GM20431 (cell line): Measurements from ENCODE around the gene SORCS1.

Experiments used
- in situ Hi-C: fragments of 300-500 bp; cut with MseI, MboI; formaldehyde crosslinking; loops from one replicate; pipeline ENCODE4 v1.15.0; 2020; ENCODE audit warnings: low sequenced_read_pairs; ENCODE audit not compliant: unreplicated experiment

SORCS1 gene

DNA sequence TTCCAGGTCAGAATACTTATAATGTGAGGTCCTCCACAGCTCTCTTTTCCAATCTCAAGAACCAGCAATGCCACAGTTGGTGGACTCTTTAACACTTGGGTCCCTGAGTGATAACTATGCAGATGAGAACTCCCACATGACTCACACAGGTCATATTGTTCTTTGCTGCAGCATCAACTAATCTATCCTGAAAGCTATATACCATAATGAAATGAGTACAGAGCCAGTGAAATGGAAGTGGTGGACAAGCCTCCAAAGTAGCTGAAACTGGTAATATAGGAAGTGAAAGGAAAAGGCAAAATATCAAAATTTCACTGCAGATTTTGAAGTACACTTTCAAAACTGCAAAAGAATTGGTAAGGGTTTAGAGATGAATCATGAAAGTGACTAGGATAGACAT is 45.6 kb downstream of the SORCS1 start:
- in situ Hi-C loops, result no loop called here

DNA sequence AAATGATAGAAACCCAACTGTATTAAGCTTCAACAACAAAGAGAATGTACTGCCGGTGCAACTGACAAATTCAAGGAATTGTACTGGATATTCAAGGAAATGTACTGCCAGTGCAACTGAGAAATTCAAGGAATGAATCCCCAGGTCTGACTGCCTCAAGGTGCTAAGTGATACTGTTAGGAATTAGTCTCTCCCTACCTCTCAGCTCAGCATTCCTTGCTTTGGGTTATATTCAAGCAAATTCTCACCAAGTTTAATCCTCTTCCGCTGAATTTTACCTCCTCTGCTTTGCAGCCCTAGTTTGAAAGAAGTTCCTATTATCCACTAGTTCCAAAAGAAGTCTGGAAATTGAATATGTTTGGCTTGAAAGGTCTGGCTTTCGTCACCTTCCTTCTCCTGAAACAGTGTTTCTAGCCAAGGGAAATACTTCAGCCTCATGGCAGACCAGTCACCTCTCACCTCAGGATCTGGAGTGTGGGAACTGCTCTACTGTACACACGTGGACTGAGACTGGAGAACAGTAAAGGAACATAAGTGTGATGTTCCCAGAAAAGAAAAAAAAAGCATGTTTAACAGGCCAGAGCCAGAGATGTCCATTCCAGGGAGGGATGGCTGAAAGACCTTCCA is 60.4 kb downstream of the SORCS1 start:
- in situ Hi-C loops, result no loop called here

DNA sequence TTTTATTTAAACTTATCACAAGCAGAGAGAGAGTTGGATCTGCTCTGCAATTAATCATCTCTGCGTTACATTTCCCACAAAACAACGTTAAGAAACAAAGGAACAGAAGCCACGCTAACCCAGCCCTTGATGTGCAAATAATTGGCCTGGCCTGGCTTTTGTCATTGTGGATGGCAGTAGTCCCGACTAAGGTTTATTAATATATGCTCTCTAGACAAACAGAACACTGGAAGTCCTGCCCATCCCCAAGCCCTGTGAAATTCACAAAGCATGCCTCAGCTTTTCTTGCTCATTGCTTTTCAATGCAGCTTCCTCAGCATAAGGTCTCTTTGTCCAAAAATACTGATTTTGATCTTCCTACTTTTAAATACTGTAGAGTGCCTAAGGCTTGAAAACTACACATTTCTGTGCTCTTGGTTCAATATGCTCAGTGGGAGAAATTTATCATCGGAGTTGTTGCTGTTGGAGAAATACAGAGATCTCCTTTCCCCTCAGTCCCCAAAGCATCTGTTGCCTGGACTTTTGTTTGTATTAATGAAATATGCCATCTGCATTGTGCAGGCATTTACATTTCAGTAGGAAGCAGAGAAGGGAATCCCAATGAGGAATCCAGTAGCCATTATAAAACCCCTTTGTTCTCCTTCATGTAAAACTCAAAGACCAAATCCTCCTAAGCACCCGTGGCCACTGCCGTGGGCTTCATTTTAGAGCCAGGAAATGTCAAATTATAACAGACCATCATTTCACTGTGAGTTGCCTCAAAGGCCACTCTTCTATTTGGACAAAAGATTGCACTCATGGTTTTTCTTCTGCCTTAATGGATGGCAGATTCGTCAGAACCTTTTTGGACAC is 61.1 kb downstream of the SORCS1 start:
- in situ Hi-C loops, result no loop called here

DNA sequence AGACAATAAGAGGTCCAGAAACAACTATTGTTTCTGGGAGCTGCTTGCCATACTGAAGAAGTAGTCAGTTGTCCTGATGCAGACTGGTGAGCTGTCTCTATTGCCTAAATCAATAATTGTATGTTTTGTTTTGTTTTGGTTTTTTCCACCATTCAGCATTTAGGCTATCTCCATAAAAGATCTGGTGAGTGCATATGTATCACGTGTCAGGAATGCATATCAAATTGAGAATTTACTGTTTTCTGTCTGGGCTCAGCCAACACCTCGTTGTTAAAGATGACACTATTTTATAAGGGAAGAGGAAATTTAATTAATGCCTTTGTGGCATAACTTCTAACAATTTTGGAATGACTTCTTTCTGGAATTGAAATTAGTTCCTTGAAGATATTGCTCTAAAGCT is 66.2 kb downstream of the SORCS1 start:
- in situ Hi-C loops, result no loop called here

DNA sequence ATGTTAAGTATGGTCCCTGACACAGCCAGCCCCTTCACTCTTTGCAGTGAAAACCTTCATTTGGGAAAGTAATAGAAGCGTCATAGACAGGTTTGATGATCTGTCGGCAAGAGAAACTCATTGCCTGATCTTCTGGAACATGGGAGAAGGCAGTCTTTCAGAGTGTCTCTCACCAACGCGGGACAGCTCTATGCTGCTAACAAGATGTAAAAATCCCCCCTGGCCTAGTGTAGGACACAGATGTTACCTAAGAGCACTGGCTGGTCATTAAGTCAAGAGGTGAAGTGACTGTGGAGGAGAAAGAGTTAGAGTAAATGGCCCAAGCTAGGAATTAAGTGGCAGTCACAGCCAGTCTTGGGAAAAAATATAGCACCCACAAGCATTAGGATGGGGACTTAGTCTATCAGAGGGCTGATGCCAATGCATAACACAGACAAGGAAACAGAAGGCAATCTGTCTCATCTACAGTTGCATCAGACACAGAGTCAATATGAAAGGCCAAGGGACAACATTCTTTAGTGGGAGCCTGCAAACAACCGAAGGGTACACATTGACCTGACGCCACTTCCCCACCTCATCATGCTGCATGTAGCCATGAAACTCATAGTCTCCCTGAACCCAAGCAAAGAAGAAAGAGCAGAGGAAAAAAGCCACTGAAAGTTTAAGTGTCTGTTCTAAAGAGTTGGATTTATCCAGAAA is 69.5 kb downstream of the SORCS1 start:
- in situ Hi-C loops, result no loop called here

DNA sequence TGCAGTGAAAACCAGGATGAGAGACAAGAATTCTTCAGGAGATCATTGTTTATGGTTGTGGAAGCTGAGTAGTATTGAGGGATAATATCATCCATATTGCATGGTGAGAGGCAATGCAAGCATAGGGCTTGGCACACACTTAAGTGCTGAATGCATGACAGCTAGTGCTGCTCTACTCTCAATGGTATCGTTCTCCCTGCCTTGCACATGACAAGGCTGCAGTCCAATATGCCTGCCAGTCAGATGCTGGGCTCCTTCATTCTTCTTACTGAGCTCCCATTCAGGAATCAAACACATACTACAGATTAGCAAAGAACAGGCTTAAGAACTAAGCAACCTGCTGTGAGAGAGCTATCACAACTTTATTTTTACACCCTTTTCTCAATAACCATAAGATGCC is 72.2 kb downstream of the SORCS1 start:
- in situ Hi-C loops, result no loop called here

DNA sequence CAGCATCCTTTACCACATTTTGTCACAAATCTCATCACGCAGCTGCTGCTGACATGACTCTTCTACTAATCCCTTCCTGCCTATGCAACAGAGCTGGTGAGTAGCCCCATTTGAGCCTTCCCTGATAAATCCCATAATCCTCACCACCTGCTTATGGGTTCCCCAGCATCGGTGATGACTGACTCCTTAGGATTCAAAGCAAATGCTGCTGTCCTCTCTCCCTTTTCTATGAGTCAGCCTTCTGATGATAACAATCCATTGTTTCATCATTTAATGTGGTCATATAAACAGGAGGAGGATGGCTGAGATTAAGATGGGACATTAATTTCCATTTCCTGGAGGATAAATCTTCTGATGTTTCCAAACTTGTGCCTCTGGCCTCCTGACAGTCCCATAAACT is 73.4 kb downstream of the SORCS1 start:
- in situ Hi-C loops, result no loop called here

DNA sequence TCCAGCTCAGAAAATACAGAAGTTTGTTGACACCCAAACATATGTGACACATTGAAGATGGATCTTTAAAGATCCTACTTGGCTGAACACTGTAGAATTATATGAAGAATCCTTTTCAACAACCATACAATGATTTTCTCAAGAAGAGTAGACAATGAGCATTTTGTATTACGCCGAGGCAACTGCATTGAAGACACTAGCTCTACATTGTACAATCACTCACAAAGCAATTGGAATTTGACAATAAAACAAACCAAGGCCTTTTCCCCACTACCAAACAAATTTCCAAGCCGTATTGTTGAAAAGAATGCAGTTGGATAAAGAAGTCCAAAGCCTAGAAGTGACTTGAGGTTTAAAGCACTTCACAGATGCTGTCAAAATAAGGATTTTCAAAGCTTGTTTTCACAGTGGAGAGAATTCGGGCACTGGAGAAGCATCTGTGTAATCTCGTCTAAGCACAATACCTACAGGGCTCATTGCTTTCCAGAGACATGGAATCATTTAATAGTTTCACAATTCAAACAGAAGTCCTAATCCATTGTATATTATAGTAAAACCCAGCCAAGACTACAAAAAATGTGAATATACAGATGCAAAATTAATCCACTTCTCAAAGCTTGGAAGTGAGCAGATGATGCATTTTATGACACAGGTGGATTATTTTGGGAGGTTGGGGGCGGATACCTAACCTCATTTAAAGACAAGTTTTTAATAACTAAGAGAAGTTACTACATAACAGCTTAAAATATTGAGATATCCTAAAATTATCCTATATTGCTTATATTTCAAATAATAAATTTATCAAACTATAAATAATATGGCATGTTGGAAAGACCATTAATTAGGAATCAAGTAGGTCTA is 78.6 kb downstream of the SORCS1 start:
- in situ Hi-C loops, result no loop called here

DNA sequence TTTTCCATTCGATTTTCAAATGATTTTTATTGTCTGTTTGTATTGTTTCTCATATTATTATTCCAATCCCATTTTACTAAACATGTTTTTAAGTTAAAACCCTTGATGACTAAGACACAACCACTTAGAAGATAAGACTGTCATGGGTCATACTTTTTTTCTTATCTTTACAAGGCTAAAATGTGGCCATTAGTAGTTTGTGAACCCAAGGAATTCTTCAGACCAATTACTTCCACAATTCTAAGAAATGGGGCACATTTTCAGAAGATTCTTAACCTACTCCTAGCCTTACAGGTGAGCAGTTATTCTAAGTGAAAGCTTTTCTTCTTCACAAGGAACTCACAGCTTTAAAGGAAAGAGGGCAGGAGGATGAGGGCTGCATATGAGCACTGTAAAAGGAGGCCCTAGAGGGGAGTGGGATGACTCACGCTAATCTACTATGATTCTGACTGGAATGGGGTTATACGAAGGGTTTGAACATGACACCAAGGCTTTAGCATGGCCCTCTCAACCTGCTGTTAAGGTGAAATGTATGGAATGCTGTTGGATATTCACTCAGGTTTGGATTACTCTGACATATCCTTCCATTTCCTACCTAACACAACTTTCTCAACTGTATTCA is 81.0 kb downstream of the SORCS1 start:
- in situ Hi-C loops, result no loop called here

DNA sequence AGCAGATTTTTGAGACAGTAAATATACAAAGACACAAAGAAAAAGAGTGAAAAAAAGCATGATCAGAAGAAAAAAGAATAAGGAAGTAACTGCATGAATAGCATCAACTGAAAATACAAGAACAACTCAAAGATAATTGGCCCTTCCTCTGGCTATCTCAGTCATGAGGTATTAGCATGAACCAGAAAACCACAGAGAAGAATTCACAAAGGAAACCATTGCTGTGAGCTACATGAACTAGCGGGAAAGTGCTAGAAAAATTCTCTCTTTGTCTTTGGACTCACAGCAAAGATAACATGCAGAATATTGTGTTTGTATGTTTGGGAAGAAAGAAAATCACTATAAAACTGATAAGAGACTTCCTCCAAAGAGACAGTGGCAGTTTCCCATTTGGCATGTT is 82.9 kb downstream of the SORCS1 start:
- in situ Hi-C loops, result no loop called here

DNA sequence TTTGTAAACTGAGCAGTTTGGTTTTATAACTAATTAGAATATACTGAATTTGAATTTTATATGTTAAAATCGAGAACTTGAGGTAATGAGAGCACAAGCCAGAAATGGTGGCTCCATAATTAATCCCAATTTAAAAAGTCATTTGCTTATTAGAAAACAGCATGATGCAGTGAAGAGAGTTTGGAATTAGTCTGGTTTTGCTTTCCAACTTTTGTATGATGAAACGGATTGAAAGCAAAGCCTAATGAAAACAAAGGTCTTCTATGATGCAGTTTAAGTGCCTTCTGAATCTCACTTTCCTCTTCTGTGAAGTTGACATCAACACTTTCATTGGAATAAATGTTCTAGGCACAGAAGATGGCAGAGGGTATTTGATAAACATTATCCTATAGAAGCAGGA is 89.4 kb downstream of the SORCS1 start:
- in situ Hi-C loops, result no loop called here

DNA sequence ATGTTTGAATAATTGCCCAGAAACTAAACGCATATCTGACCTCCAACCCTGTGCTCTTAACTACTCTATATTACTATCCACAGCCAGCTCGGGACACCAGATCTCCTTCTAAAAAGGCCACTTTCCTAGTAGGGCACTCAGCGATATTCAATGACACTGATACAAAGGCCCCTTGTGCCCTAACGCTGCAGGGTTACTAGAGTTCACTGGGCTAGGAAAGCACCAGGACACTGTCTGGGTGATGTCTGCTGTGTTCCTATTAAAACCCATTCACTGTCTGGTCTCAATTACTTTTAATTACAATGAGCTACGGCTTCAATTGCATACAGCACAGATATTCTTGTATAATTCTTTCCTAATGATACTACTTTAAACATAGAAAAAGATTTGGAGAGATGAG is 91.7 kb downstream of the SORCS1 start:
- in situ Hi-C loops, result no loop called here

DNA sequence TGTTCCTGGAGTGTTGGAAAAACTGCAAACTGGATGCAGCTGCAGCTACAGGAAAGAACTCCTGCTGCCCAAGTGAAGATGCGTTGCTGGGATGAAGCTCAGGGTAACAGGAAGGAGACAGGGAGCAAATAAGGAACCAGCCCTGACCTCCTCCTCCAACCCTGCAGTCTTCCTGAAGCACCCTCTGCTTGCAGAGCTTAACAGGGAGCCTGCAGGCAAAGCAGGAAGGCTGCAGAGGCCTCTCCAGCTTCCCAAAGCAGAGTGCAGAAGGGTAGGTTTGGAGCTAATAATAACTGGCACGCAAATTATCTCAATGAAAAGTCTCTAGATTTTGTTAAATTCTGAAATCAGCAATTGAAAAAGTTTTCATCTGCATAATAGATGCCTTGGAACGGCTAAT is 92.5 kb downstream of the SORCS1 start:
- in situ Hi-C loops, result no loop called here

DNA sequence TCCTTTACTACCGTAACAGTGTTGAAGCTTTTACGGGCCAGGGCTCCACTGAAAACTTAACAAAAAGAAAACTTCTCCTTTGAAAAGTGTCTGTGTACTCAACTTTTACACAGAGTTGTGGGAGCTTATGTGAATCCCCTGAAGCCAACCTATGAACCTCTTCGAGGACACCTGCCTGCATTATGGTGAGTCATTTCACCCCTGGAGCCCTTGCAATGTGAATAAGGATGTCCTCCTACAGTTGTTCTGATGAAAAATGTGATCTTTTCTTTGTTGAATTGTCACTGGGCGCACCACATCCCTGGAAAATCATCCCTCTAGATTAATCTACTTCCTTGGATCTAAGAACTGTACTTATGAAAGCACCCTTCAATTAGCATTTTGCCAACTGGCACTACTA is 93.2 kb downstream of the SORCS1 start:
- in situ Hi-C loops, result no loop called here

DNA sequence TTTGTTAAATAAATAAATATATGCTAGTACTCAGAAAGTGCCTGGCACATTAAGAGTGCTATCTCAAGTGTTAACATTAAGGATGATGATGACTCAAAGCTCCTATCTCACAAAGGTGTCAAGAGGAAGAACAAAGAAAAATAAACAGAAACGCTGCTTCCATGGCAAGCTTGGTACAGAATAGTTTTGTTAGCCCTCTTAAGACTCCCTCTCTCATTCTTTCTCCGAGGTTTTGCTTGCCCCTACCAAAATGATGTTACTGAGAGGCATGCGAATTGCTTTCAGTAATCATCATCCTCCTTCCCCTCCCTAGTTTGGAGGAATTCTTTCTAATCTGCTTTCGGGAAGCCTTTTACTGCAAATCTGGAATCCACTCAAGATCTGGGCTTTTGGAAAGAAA is 96.7 kb downstream of the SORCS1 start:
- in situ Hi-C loops, result no loop called here

DNA sequence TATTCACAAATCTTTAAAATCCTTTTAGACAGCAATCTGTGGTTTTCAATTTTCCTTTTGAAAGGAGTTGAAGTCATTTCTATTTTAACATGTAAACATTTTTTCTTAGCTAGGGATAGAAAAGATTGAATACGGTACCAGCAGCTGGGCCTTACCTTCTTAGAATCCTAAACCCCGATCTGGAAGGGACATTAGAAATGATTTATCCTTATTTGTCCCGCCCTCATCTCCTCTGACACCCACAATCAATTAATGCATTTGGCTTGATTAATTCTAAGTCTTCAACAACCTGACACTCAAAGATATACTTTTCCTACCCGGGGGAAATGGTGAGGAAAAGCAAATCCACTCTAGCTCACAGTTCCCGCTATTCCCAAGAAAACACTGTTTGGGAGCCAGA is 100.4 kb downstream of the SORCS1 start:
- in situ Hi-C loops, result no loop called here

DNA sequence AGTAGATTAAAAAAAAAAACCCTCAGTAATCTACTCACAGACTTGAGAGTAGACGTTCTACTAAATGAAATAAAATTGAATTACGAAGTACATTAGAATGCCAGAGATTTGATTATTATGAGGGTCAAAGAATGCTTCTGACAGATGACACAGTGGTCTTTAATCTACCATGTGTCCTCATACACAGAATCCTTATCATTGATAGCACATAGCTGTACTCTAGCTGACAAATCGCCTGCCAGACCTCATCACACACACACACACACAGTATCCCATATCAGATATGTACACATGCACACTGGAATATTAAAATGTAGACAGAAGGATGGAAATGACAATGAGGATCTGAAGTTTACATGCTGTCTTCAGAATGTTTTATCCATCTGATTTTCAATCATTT is 104.6 kb downstream of the SORCS1 start:
- in situ Hi-C loops, result no loop called here

DNA sequence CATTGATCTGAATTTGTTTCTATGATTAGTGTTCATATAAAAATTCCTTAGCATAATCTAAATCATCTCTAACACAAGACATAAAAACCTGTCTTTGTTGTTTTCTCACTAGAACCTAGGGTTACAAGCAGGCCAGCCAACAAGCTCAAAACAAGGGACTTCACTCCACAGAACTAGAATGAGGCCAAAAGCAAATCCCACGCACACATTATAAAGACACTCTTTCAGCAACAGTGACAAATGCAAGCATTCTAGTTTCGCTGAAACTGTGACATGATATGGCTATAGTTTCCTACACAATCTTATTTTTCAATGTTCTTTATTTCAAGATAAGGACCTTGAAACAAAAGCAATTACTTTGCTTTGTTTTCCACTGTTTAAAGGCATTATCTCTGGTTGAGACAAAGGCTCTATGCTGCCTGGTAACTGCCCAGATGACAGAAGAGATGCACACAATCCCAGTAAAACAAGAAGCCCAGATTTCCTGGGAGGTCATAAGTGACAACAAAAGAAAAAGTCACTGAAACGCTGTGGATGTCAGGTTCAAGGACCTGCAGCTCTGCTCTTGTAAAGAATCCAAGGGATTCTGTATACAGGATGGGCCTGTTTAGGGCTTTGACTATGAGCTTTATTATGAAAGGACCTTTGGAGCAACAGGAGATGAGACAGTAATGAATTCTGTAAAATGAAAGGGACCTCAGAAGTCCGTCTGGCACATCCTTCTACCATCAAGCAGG is 105.3 kb downstream of the SORCS1 start:
- in situ Hi-C loops, result no loop called here

DNA sequence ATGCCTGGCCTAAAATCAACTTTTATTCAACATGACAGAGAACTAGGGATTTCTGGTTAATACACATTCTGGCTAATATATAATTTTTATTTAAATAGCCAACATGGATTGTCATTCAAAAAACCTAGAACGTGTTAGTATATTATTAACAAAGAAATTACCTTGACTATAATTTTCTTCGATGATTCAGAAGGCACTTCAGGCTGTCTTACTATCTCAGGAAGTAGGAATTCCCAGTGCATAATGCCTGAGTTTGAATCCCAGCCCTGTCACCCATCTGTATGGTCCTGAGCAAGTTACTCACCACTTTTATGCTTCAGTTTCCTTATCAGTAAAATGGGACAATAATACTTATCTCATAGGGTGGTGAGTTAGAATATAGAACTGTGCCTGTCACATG is 106.2 kb downstream of the SORCS1 start:
- in situ Hi-C loops, result no loop called here
